HUES64 (cell line): Measurements from ENCODE around the gene GPRC6A.
A peak's percentile ranks its signal among the peaks of the same experiment; 100 is the strongest.
"Not testable (repeated sequence)": the region's sequence is repeated elsewhere in the genome, so short reads cannot be mapped to it uniquely, and the experiment has no call there.

Experiments used
- H3K27ac ChIP-seq: 2 replicates; pipeline ENCODE4 v1.7.0; 2013; ENCODE audit warnings: low read depth, low read length, inconsistent platforms
- H3K27me3 ChIP-seq: 2 replicates; pipeline ENCODE4 v1.6.1; 2013; ENCODE audit warnings: mild to moderate bottlenecking, low read length; ENCODE audit not compliant: insufficient read depth
- H3K36me3 ChIP-seq: 2 replicates; pipeline ENCODE4 v1.6.1; 2013; ENCODE audit warnings: mild to moderate bottlenecking, low read length; ENCODE audit not compliant: insufficient read depth
- H3K4me1 ChIP-seq: 2 replicates; pipeline ENCODE4 v1.6.1; 2013; ENCODE audit warnings: mild to moderate bottlenecking, low read length, moderate library complexity; ENCODE audit not compliant: insufficient read depth
- H3K4me3 ChIP-seq: 2 replicates; pipeline ENCODE4 v1.5.1; 2013; ENCODE audit warnings: mild to moderate bottlenecking, low read length, moderate library complexity
- H3K9ac ChIP-seq: 2 replicates; pipeline ENCODE4 v1.6.1; 2013; ENCODE audit warnings: mild to moderate bottlenecking, low read depth, low read length
- H3K9me3 ChIP-seq: 2 replicates; pipeline ENCODE4 v1.6.1; 2013; ENCODE audit warnings: low read depth, low read length; ENCODE audit not compliant: insufficient read depth
- WGBS: fragments of 150-250, 120-280 bp; methylation state at CpG from one replicate; pipeline ENCODE4 v1.1.7; 2013; ENCODE audit warnings: missing lambda C conversion rate; 5-methylcytosine and 5-hydroxymethylcytosine counted together

GPRC6A gene

GRCh38 chr6:116836606-116837342, 7.9 kb upstream of the GPRC6A start:
- Histone ChIP-seq H3K9ac (no peak overlapping the region), H3K27me3 (no peaks in the 10 kb centered on the region), H3K9me3 (no peaks in the 10 kb centered on the region), H3K4me1 (no peaks in the 10 kb centered on the region), H3K4me3 (no peak overlapping the region), H3K36me3 (no peaks in the 10 kb centered on the region), H3K27ac (no peak overlapping the region)
- WGBS: 97% methylated on average over 3 of the region's 5 CpGs

GRCh38 chr6:116834526-116834925, 5.6 kb upstream of the GPRC6A start:
- not testable (repeated sequence) for H3K27me3 ChIP-seq, H3K4me3 ChIP-seq, H3K4me1 ChIP-seq, H3K9me3 ChIP-seq, H3K27ac ChIP-seq, H3K36me3 ChIP-seq, H3K9ac ChIP-seq
- WGBS: 100% methylated on average over 2 of the region's 2 CpGs

DNA sequence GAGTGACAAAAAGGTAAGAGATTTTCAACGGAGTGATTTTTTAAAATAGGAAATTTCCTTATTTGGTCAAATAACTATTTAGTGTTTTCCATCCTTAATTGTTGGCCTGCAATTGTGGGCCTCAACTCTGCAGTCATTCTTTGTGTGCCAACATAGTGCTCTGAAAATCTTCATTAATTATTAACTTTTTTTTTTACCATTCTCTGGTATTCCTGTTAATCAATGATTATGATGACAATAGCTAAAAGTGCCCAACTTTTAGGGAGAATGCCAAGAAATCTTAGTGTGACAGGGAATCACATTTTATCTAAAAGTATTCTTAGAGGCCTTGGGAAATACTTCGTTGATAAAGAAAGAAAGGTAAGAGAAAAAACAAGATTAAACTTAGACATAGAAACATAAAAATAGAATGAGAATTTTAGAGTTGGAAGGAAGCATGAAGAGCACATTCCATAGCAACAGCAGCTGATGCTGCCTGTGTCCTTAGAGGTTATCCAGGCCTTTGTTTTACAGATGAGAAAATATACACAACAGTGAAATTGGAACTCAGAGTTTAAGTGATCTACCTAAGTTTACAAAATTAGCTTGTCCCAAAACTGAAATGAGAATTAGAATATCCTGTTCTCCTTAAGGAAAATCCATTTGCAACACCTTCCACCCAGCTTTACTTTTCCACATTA, 1.2 kb downstream of the GPRC6A start:
- WGBS: 86% methylated on average over 1 of the region's 2 CpGs
- Histone ChIP-seq H3K27me3 (no peaks in the 10 kb centered on the region), H3K27ac (peak overlapping the region; percentile 38; the same call in 1 of the 2 replicates), H3K9ac (no peak overlapping the region), H3K9me3 (peaks cover 14% of the 10 kb centered on the region; the same call in 1 of the 2 replicates), H3K36me3 (no peaks in the 10 kb centered on the region), H3K4me1 (peaks cover 20% of the 10 kb centered on the region), H3K4me3 (no peak overlapping the region; the same call in 1 of the 2 replicates)

- not testable (repeated sequence) for H3K4me3 ChIP-seq, H3K4me1 ChIP-seq, H3K27ac ChIP-seq, H3K36me3 ChIP-seq, H3K27me3 ChIP-seq, H3K9ac ChIP-seq
- 89% methylated on average over 15 of the region's 15 CpGs for WGBS
- peaks cover 11% of the 10 kb centered on the region; the same call in 1 of the 2 replicates for H3K9me3 ChIP-seq
These were observed 12.5 kb downstream of the GPRC6A start for GRCh38 chr6:116816336-116816735.

- H3K27ac ChIP-seq: no peak overlapping the region
- H3K9ac ChIP-seq: no peak overlapping the region
- H3K4me1 ChIP-seq: no peaks in the 10 kb centered on the region
- no peak overlapping the region for H3K4me3 ChIP-seq
- H3K27me3 ChIP-seq: no peaks in the 10 kb centered on the region
- H3K36me3 ChIP-seq: no peaks in the 10 kb centered on the region
- H3K9me3 ChIP-seq: peaks cover 11% of the 10 kb centered on the region; the same call in 1 of the 2 replicates
- 95% methylated on average over 2 of the region's 2 CpGs for WGBS
These were observed 16.7 kb downstream of the GPRC6A start for GRCh38 chr6:116812051-116812650.

- H3K4me1 ChIP-seq: peaks cover 9% of the 10 kb centered on the region
- H3K9ac ChIP-seq: no peak overlapping the region
- no peak overlapping the region for H3K4me3 ChIP-seq
- no peaks in the 10 kb centered on the region for H3K36me3 ChIP-seq
- H3K27ac ChIP-seq: no peak overlapping the region
- H3K27me3 ChIP-seq: no peaks in the 10 kb centered on the region
- H3K9me3 ChIP-seq: no peaks in the 10 kb centered on the region
These were observed 26.9 kb downstream of the GPRC6A start for GRCh38 chr6:116801971-116802370.

- no peaks in the 10 kb centered on the region for H3K27me3 ChIP-seq
- no peaks in the 10 kb centered on the region for H3K9me3 ChIP-seq
- no peak overlapping the region for H3K27ac ChIP-seq
- H3K9ac ChIP-seq: no peak overlapping the region
- H3K36me3 ChIP-seq: no peaks in the 10 kb centered on the region
- H3K4me1 ChIP-seq: peaks cover 9% of the 10 kb centered on the region
- H3K4me3 ChIP-seq: no peak overlapping the region
These were observed 28.9 kb downstream of the GPRC6A start for GRCh38 chr6:116799945-116800344.

DNA sequence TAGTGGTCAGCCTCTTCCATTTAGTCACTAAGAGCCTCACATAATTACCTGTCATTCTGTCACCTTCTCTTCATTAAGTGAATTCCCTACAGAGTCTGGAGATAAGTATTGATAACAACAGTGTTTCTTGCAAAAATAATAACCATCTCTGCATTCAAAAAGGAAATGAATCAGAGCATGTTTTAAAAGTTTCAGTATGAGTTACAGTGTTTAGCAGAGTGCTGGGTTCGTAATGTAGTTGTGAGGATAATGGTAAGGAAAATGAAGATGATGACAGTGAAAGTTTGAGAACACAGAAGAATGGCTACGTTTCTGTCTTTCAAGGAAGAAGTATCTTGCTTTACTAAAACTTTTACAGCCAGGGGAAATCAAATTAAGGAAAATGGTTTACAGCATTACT, 31.3 kb downstream of the GPRC6A start:
- H3K9ac ChIP-seq: no peak overlapping the region
- H3K36me3 ChIP-seq: no peaks in the 10 kb centered on the region
- H3K4me3 ChIP-seq: no peak overlapping the region
- no peak overlapping the region for H3K27ac ChIP-seq
- H3K27me3 ChIP-seq: no peaks in the 10 kb centered on the region
- H3K4me1 ChIP-seq: no peaks in the 10 kb centered on the region
- 98% methylated on average over 2 of the region's 2 CpGs for WGBS
- no peaks in the 10 kb centered on the region for H3K9me3 ChIP-seq

DNA sequence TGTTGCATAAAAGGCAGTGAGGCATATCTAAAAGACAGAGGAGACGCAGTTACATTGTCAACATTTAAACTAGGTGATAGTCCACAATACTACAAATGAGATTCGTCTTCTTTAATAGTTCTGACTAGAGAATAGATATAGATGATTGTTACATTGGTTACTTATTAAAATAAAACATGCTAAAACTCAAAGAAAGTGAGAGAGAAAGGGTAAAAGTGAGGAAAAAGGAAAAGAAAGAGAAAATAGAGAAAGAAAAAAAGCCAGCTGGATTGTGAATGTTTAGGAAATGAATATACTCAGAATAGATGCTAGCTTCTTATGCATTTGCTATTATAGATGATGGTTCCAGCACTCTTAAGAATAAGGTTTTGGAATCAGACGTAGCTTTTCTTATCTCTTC, 35.7 kb downstream of the GPRC6A start:
- H3K9me3 ChIP-seq: no peaks in the 10 kb centered on the region
- no peak overlapping the region for H3K27ac ChIP-seq
- no peaks in the 10 kb centered on the region for H3K4me1 ChIP-seq
- H3K36me3 ChIP-seq: no peaks in the 10 kb centered on the region
- H3K4me3 ChIP-seq: no peak overlapping the region
- WGBS: 94% methylated on average over 2 of the region's 3 CpGs
- no peaks in the 10 kb centered on the region for H3K27me3 ChIP-seq
- H3K9ac ChIP-seq: no peak overlapping the region

DNA sequence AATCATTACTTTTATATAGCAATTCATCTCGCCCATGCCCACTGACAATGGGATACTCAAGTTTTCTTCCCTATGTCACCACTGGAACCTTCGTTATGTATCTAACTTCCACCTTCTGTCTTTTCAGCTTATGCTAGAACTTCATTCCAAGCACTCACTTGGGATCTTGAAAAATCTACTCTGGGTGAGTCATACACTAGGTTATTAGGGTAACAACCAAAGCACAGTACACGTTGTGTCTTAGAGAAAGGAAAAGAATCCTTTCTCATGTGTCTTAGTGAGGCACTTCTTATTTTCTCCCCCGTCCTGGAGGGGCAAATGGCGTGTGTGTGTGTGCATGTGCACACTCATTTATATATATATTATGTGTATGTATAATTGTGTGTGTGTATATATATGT, 45.0 kb downstream of the GPRC6A start:
- no peaks in the 10 kb centered on the region for H3K9me3 ChIP-seq
- WGBS: 85% methylated on average over 3 of the region's 5 CpGs
- H3K36me3 ChIP-seq: no peaks in the 10 kb centered on the region
- H3K4me3 ChIP-seq: no peak overlapping the region
- H3K27me3 ChIP-seq: no peaks in the 10 kb centered on the region
- H3K4me1 ChIP-seq: no peaks in the 10 kb centered on the region
- no peak overlapping the region for H3K27ac ChIP-seq
- no peak overlapping the region for H3K9ac ChIP-seq

DNA sequence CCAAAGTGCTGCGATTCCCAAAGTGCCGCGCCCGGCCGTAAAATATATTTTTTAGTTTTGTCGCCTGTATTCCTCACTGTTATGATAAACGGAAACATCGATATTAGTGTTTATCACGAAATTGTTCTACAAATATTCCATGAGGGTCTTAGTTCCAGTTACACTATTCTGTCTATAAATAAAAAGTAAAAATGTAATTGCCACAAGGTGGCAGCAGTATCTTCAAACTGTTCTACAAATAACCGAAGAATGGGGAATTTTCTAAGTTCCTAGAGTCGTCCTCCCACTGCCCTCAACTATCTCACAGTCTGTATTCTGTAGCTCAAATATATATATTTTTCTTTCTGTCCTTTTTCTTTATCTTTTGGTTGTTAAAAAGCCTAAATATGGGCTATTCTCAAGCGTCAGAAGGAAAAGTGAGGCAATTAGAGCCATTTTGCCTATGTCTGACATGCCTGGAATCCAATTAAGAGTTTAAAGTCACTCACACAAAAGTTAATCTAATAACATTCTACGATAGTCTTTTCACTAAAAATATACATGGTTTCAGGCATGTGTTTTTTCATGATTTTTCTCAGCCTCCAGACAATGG, 49.2 kb downstream of the GPRC6A start:
- Histone ChIP-seq H3K27me3 (no peaks in the 10 kb centered on the region), H3K27ac (no peak overlapping the region), H3K9ac (no peak overlapping the region), H3K36me3 (no peaks in the 10 kb centered on the region), H3K4me3 (no peak overlapping the region), H3K4me1 (no peaks in the 10 kb centered on the region), H3K9me3 (no peaks in the 10 kb centered on the region)
- WGBS: 58% methylated on average over 13 of the region's 13 CpGs
